HG03460 (cell line): ENCODE results near the gene AKR1B15.

ENCODE experiments used
- ATAC-seq: cut with Tn5 transposase; IDR thresholded peaks from one replicate; pipeline ENCODE4 v1.9.1; 2021; ENCODE audit not compliant: unreplicated experiment

AKR1B15 gene

DNA sequence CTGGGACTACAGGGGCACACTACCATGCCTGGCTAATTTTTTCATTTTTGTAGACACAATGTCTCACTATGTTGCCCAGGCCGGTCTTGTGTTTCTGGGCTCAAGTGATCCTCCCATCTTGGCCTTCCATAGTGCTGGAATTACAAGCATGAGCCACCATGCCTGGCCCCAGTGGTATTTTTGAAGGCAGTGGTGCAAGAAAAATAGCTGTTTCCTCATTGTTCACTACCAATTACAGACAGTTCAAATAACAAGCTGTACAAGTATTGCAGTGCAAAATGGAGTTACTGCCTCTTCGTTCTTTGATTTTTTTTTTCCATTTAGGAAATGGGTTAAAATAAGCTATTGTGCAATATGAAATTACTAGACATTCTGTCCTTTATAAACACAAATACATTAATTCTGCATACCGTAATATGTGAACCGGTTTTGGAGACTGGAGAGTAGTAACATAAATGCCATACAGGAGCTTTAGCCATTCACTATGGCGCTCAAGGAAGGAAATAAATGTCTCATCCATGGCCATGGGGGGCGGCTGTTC lies 62.8 kb downstream of the AKR1B15 start:
- no peak for ATAC-seq

DNA sequence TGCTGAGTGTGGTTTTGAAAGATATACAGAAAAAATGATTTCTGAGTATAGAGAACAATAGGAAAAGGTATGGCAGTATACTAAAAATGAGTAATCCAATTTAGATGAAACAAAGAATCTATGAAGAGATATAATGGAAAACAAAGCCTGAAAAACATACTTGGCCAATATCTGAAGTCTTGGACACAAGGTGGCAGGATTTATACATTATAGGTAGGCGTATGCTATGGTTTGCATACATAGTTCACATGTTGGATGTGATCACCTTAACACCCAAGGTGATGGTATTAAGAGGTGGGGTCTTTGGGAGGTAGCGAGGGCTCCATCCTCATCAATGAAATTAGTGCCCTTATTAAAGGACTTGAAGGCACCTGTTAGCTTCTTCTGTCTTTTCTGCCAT lies 63.3 kb downstream of the AKR1B15 start:
- ATAC-seq, result no peak

DNA sequence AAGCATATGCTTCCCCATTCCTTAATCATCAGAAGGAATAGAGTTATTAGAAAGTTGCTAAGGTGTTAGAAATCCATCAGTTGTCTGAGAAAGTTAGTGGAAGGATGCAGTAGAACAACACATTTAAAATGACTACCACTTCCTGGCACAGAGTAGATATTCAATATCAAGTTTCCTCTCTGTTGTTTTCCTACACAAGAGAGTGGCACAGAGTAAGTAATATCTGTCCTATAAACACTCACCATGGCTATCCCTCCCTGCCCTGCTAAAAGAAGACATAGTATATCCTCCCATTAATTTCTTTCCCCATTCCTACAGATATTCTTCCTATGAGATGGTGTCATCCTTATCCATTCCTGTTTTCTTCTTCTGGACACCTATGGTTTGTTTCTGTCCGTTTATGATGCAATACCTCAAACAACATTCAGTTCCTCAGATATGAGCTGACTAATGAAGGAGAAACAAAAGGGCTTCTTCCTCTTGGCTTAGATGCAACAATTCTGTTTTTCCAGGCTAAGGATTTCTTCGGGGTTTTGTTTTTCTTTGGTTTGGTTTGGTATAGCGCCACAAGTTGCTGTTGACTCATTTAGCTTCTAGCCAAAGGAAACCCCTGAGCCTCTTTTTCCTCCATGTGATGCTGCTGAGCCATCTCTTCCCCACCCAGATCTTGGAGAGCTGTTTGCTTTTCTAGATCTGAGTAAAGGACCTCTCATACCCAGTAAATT lies 64.9 kb downstream of the AKR1B15 start:
- no peak for ATAC-seq

DNA sequence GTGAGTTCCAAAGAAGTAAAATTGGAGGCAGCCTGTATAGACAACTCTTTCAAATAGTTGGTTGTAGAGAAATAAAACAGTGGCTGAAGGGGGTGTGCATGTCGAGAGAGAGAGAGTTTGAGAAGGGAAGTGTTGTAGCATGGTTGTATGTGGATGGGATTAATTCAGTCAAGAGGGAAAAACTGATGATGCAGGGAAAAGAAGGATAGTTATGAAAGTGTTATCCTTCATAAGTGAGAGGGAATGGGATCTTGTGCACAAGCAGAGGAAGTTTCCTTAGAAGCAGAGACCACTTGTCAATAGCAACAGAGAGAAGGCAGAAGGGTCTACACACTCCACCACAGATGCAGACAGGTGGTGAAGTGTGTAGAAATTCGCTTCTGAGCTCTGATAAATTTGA lies 67.7 kb downstream of the AKR1B15 start:
- ATAC-seq, result no peak

DNA sequence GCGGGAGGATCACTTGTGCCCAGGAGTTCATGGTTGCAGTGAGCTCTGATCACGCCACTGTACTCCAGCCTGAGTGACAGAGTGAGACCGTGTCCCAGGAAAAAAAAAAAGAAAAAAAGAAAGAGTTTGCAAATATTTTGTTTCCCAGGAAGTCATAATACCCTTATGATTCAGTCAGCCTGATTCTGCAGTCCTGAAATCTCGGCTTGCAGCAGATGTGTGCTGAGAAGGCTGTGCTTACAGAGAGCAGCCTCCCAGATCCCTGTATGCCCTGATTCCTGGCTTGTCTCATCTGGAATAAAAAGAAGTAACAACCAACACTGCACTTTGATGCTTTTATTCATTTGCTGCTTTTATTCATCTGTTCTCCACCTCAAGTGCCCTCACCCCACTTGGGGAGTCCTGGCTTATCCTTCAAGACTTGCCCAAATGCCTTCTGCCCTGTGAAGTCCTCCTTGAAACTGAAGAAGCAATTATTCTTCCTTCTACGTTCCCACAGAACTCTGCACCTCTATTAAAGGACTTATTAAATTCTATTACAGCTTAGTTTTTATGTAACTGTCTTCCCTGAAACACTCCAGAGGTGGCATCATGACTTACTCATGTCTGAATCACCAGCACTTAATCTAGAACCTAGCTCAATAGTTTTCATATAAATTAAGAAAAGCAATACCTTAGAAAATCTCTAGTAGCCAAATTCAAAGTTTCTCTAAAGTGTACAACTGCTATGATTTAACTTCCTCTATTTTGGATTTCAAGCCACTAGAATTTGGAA lies 70.0 kb downstream of the AKR1B15 start:
- ATAC-seq, result no peak

DNA sequence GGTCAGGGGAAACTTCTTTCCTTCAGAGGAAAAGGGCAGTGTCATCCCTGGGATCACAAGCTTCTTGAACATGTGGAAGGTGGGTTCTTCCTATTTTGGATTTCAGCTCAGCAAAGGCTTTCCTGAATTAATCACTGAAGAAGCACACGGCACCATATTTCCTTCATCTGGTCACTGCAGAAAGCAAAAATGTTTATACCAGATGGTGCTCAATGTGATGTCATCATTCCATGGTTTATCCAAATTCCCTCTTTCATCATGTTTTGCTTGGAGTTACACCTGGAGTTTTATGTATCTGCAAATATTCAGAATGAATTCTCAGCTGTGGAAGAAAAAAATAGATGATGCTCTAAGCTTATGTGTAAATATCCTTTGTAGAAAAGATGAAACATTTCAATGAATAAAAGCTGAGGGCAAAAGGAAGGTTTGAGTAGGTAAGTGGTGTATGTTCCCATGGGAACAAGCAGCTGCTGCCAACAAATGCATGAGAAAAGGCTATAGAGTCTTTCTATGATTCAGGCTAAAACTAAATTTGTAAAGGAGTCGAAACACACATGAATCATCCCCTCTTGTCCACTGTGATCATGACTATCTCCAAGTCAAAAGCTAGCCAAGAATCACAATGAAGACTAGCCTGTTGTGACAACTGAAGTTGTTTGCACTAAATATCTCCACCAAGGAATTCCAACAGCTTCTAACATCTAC lies 70.9 kb downstream of the AKR1B15 start:
- ATAC-seq, result no peak

DNA sequence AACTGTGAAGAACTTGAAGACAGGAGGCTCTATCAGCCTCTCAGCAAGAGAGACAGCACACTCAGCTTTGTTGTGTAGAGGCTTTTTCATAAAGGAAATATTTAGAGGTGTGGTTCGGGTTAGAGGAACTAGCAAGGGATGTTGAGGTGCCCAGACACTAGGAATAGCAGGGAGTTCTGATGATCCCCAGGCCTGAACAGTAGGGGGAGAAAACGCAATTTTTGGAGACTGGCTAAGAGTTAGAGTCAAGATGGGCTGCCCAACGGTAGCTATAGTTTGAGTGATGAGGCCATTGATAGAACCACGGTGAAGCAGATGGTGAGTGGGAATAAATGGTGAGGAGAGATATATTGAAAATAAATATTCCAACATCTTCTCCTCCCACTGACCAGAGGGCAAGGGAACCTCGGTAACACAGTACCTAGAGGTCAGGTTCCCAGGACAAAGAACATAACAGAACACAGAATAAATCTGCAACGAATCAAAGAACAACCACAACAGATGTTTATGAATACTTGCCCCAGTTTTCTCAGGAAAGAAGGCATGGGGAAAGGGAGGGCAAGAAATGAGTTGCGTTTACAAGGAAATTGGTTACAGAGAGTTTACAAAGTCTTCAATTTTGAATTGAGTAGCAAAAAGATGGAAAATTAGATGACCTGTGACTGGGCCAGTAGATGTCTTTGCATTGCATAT lies 73.5 kb downstream of the AKR1B15 start:
- ATAC-seq, result no peak

DNA sequence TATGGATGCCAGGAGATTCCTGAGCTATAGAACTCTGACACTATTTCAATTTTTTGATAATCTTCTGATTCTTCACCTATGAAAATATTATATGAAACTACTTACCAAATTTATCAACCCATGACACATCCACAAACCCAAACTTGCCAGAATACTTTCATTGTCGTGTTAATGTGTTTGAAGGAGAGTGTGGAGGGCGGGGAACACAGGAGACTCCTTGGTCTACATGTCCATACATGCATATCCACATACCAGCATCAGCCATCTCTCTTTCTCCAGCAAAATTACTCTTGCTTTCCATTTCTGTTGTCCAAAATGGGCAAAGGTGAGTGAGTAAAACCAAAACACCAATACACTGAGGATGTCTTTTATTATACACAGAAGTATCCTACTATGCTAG lies 74.3 kb downstream of the AKR1B15 start:
- ATAC-seq, result no peak

DNA sequence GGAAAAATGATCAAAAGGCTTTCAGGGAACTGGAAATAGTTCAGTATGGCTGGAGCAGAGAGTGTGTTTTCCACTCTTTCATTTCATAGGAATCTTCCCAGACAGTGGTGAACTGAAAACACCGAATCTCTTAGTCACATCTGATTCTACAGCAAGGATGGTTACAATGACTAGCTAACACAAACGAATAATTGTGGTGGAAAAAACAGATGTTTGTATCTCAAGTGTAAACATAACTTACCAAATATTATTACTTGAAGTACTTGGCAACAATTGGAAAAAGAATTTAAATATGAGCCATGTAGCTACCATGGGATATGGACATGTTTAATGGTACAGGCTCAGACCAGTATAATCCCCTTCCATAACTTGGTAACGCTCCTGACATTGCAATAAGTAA lies 76.6 kb downstream of the AKR1B15 start:
- no peak for ATAC-seq

DNA sequence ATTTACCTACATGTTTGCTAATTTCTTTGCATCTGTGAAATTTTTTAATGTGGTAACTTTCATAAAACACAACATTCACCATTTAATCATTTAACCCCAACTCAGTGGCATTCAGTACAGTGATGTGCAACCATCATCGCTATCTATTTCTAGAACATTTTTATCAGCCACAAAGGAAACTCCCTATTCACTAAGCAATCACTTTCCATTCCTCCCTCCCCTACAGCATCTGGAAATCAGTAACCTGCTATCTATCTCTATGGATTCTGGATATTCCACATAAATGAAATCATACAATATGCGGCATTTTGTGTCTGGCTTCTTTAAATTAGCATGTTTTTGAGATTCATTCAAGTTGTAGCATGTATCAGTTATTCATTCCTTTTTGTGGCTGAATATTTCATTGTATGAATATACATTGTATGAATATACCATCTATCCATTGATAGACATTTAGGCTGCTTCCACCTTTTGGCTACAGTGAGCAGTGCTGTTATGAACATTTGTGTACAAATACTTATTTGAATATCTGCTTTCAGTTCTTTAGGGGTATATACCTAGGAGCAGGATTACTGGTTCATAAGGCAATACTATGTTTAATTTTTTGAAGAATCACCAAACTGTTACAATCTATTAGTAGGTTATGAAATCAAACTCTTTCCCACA lies 78.3 kb downstream of the AKR1B15 start:
- no peak for ATAC-seq

DNA sequence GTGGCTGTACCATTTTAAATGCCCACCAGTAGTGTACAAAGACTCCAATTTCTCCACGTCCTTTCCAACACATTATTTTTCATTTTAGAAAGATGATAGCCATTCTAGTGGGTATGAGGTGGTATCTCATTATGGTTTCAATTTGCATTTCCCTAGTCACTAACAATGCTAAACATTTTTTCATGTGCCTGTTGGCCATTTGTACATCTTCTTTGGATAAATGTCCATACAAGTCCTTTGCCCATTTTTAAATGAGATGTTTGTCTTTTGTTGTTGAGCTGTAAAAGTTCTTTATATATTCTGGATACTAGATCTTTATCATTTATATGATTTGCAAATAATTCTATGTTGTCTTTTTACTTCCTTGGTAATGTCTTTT lies 78.9 kb downstream of the AKR1B15 start:
- ATAC-seq, result no peak

DNA sequence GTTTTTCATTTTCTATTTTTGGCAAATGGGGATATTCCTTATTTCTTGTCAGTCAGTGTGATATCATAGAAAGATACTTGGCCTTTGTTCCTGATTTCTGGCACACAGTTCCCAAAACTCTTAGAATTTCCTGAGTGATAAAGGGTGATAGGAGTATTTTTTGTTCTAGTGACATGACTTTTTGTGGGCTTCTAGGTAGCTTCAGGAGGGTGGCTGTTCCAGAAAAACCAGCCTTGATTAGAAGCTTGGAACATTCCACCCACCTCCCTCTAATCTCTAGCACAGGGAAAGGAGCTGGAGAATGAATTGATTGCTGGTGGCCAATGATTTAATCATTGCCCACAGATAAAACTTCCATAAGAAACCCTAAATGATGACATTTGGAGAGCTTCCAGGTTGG lies 80.5 kb downstream of the AKR1B15 start:
- ATAC-seq, result no peak
